HUES64 (cell line): ENCODE results near the gene RPS15.

Source experiments
- H3K27ac ChIP-seq: 2 replicates; pipeline ENCODE4 v1.7.0; 2013; ENCODE audit warnings: low read depth, low read length, inconsistent platforms
- H3K27me3 ChIP-seq: 2 replicates; pipeline ENCODE4 v1.6.1; 2013; ENCODE audit warnings: mild to moderate bottlenecking, low read length; ENCODE audit not compliant: insufficient read depth
- H3K36me3 ChIP-seq: 2 replicates; pipeline ENCODE4 v1.6.1; 2013; ENCODE audit warnings: mild to moderate bottlenecking, low read length; ENCODE audit not compliant: insufficient read depth
- H3K4me1 ChIP-seq: 2 replicates; pipeline ENCODE4 v1.6.1; 2013; ENCODE audit warnings: mild to moderate bottlenecking, low read length, moderate library complexity; ENCODE audit not compliant: insufficient read depth
- H3K4me3 ChIP-seq: 2 replicates; pipeline ENCODE4 v1.5.1; 2013; ENCODE audit warnings: mild to moderate bottlenecking, low read length, moderate library complexity
- H3K9ac ChIP-seq: 2 replicates; pipeline ENCODE4 v1.6.1; 2013; ENCODE audit warnings: mild to moderate bottlenecking, low read depth, low read length
- H3K9me3 ChIP-seq: 2 replicates; pipeline ENCODE4 v1.6.1; 2013; ENCODE audit warnings: low read depth, low read length; ENCODE audit not compliant: insufficient read depth
- WGBS: fragments of 150-250, 120-280 bp; methylation state at CpG from one replicate; pipeline ENCODE4 v1.1.7; 2013; ENCODE audit warnings: missing lambda C conversion rate; 5-methylcytosine and 5-hydroxymethylcytosine counted together

The RPS15 gene

DNA sequence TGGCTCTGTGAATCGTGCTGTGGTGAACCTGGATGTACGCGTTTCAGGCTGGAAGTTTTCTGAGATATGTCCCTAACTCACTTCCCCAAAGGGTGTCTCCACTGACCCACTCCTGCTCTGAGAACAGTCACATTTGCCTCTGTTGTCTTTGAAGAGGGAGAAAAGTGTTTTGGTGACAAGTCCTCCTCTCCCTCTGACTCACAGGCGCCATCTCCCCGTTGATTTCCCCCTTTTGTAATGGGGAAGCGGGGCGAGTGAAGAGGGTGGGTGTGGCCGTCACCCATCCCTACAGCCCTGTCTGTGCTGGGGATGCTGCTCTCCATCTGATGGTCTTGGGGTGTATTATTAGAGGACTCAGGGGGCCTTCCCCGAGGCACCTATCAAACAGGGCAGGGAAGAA lies 21.3 kb downstream of the RPS15 start:
- H3K4me1 ChIP-seq, result no peaks in the 10 kb centered on the region
- H3K9me3 ChIP-seq, result no peaks in the 10 kb centered on the region
- peaks cover 39% of the 10 kb centered on the region for H3K27me3 ChIP-seq
- no peak overlapping the region for H3K27ac ChIP-seq
- H3K36me3 ChIP-seq, result no peaks in the 10 kb centered on the region
- H3K4me3 ChIP-seq, result no peak overlapping the region
- no peak overlapping the region for H3K9ac ChIP-seq
- 72% methylated on average over 7 of the region's 9 CpGs for WGBS

DNA sequence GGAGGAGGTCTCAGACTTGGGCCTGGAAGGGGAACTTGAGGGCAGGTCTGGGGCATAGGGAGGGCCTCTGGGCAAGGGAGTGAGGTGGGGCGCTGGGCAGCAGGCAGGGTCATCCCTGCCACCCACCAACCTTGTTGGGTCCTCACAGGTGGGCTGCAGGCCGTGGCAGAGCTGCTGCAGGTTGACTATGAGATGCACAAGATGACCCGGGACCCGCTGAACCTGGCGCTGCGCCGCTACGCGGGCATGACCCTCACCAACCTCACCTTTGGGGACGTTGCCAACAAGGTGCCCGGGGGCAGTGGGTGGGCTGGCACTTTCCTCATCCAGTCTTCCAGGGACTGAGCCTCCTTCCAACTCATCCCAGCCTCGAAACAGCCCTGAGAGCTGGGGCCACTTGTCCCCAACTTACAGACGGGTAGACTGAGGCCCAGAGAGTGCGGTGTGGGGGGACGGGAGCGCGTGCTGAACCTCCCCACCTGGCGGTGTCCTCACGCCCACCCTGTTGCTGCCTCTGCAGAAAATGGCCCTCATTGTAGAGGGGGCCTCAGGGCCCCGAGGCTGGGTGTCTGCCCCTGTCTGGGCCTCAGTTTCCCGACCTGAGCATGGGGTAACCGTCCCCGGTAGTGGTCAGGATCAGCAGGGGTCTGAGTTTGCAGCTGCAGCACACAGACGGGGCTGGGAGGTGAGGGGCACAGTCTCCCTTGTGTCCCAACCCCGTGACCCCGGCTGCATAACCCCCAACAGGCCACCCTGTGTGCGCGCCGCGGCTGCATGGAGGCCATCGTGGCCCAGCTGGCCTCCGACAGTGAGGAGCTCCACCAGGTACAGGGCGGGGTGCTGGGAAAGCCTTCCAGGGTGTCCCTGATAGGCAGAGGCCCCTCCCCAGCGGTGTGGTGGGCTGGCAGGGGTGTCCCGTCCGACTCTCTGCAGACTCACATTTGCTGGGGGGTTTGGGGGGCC lies 22.1 kb downstream of the RPS15 start:
- H3K4me3 ChIP-seq, result no peak overlapping the region
- H3K9me3 ChIP-seq, result no peaks in the 10 kb centered on the region
- 93% methylated on average over 36 of the region's 36 CpGs for WGBS
- peaks cover 48% of the 10 kb centered on the region for H3K27me3 ChIP-seq
- no peak overlapping the region for H3K27ac ChIP-seq
- no peaks in the 10 kb centered on the region for H3K36me3 ChIP-seq
- no peak overlapping the region for H3K9ac ChIP-seq
- no peaks in the 10 kb centered on the region for H3K4me1 ChIP-seq

DNA sequence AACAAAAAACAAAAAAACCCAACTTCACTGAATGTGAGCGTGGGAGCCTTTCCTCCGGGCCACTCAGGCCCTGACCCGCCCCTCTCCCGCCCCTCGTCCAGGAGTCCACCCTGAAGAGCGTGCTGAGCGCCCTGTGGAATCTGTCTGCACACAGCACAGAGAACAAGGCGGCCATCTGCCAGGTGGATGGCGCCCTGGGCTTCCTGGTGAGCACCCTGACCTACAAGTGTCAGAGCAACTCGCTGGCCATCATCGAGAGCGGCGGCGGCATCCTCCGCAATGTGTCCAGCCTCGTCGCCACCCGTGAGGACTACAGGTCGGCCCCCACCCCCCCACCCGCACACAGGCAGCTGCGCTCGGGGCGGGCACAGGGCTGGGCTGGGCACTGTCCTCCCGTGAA lies 23.7 kb downstream of the RPS15 start:
- H3K4me1 ChIP-seq, result no peaks in the 10 kb centered on the region
- H3K27me3 ChIP-seq, result peaks cover 54% of the 10 kb centered on the region
- 89% methylated on average over 24 of the region's 24 CpGs for WGBS
- H3K36me3 ChIP-seq, result no peaks in the 10 kb centered on the region
- H3K4me3 ChIP-seq, result no peak overlapping the region
- H3K9ac ChIP-seq, result no peak overlapping the region
- H3K27ac ChIP-seq, result no peak overlapping the region
- H3K9me3 ChIP-seq, result no peaks in the 10 kb centered on the region

DNA sequence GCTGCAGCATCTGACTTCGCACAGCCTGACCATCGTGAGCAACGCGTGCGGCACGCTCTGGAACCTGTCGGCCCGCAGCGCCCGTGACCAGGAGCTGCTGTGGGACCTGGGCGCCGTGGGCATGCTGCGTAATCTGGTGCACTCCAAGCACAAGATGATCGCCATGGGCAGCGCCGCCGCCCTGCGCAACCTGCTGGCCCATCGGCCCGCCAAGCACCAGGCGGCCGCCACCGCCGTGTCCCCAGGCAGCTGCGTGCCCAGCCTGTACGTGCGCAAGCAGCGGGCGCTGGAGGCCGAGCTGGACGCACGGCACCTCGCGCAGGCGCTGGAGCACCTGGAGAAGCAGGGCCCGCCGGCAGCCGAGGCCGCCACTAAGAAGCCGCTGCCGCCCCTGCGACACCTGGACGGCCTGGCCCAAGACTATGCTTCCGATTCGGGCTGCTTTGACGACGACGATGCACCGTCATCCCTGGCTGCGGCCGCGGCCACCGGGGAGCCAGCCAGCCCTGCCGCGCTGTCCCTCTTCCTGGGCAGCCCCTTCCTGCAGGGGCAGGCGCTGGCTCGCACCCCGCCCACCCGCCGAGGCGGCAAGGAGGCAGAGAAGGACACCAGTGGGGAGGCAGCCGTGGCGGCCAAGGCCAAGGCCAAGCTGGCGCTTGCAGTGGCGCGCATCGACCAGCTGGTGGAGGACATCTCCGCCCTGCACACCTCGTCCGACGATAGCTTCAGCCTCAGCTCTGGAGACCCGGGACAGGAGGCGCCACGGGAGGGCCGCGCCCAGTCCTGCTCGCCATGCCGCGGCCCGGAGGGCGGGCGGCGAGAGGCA lies 27.2 kb downstream of the RPS15 start:
- no peaks in the 10 kb centered on the region for H3K4me1 ChIP-seq
- H3K27me3 ChIP-seq, result peaks cover 70% of the 10 kb centered on the region
- H3K9me3 ChIP-seq, result no peaks in the 10 kb centered on the region
- H3K4me3 ChIP-seq, result no peak overlapping the region
- WGBS, result 22% methylated on average over 83 of the region's 83 CpGs
- H3K27ac ChIP-seq, result no peak overlapping the region
- H3K9ac ChIP-seq, result no peak overlapping the region
- H3K36me3 ChIP-seq, result no peaks in the 10 kb centered on the region

DNA sequence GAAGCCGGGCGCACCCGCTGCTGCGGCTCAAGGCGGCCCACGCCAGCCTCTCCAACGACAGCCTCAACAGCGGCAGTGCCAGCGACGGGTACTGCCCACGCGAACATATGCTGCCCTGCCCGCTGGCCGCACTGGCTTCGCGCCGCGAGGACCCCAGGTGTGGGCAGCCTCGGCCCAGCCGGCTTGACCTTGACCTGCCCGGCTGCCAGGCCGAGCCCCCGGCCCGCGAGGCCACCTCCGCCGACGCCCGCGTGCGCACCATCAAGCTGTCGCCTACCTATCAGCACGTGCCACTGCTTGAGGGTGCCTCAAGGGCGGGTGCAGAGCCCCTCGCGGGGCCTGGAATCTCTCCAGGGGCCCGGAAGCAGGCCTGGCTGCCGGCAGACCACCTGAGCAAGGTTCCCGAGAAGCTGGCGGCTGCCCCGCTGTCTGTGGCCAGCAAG lies 27.8 kb downstream of the RPS15 start:
- 26% methylated on average over 41 of the region's 41 CpGs for WGBS
- Histone ChIP-seq H3K4me1 (0 out of 2 replicates have a peak, but pooled peaks cover under 1% of the 10 kb centered on the region), H3K27me3 (peaks cover 76% of the 10 kb centered on the region), H3K36me3 (no peaks in the 10 kb centered on the region), H3K9me3 (no peaks in the 10 kb centered on the region), H3K9ac (no peak overlapping the region), H3K4me3 (no peak overlapping the region), H3K27ac (no peak overlapping the region)

DNA sequence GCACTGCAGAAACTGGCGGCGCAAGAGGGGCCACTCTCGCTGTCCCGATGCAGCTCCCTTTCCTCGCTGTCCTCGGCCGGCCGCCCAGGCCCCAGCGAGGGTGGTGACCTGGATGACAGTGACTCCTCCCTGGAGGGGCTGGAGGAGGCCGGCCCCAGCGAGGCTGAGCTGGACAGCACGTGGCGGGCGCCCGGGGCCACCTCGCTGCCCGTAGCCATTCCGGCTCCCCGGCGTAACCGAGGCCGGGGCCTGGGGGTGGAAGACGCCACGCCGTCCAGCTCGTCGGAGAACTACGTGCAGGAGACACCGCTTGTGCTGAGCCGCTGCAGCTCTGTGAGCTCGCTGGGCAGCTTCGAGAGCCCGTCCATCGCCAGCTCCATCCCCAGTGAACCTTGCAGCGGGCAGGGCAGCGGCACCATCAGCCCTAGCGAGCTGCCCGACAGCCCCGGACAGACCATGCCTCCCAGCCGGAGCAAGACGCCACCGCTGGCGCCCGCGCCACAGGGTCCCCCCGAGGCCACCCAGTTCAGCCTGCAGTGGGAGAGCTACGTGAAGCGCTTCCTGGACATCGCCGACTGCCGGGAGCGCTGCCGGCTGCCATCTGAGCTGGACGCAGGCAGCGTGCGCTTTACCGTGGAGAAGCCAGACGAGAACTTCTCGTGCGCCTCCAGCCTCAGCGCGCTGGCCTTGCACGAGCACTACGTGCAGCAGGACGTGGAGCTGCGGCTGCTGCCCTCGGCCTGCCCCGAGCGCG lies 28.4 kb downstream of the RPS15 start:
- H3K27me3 ChIP-seq, result peaks cover 82% of the 10 kb centered on the region

DNA sequence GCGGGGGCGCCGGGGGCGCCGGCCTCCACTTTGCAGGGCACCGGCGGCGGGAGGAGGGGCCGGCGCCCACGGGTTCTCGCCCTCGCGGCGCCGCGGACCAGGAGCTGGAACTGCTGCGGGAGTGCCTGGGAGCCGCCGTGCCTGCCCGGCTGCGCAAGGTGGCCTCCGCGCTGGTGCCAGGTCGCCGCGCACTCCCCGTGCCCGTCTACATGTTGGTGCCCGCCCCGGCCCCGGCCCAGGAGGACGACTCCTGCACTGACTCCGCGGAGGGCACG lies 29.0 kb downstream of the RPS15 start:
- Histone ChIP-seq H3K9me3 (no peaks in the 10 kb centered on the region), H3K27me3 (peaks cover 87% of the 10 kb centered on the region), H3K4me1 (0 out of 2 replicates have a peak, but pooled peaks cover 3% of the 10 kb centered on the region), H3K36me3 (no peaks in the 10 kb centered on the region), H3K9ac (no peak overlapping the region), H3K4me3 (peak overlapping the region; percentile 21; the same call in 1 of the 2 replicates), H3K27ac (no peak overlapping the region)
- WGBS, result 4% methylated on average over 36 of the region's 36 CpGs

More for the DNA sequence above, 28.4 kb downstream of the RPS15 start:
- no peaks in the 10 kb centered on the region for H3K9me3 ChIP-seq
- 0 out of 2 replicates have a peak, but pooled peaks cover 3% of the 10 kb centered on the region for H3K4me1 ChIP-seq
- H3K4me3 ChIP-seq, result peak overlapping the region; percentile 1; the same call in 1 of the 2 replicates
- H3K9ac ChIP-seq, result no peak overlapping the region
- no peak overlapping the region for H3K27ac ChIP-seq
- WGBS, result 10% methylated on average over 70 of the region's 70 CpGs
- H3K36me3 ChIP-seq, result no peaks in the 10 kb centered on the region

DNA sequence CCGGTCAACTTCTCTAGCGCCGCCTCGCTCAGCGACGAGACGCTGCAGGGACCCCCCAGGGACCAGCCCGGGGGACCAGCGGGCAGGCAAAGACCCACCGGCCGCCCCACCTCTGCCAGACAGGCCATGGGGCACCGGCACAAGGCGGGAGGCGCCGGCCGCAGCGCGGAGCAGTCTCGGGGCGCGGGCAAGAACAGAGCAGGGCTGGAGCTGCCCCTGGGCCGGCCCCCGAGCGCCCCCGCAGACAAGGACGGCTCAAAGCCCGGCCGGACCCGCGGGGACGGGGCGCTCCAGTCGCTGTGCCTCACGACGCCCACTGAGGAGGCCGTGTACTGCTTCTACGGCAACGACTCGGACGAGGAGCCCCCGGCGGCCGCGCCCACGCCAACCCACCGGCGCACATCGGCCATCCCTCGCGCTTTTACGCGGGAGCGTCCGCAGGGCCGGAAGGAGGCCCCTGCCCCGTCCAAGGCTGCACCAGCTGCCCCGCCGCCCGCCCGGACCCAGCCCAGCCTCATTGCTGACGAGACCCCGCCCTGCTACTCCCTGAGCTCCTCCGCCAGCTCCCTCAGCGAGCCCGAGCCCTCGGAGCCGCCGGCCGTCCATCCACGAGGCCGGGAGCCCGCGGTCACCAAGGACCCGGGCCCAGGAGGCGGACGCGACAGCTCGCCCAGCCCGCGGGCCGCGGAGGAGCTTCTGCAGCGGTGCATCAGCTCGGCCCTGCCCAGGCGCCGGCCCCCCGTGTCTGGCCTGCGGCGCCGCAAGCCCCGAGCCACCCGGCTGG lies 29.5 kb downstream of the RPS15 start:
- H3K27me3 ChIP-seq, result peaks cover 92% of the 10 kb centered on the region
- H3K4me3 ChIP-seq, result peak overlapping the region; percentile 21; the same call in 1 of the 2 replicates
- no peak overlapping the region for H3K9ac ChIP-seq
- H3K27ac ChIP-seq, result no peak overlapping the region
- H3K36me3 ChIP-seq, result no peaks in the 10 kb centered on the region
- 5% methylated on average over 92 of the region's 92 CpGs for WGBS
- H3K9me3 ChIP-seq, result no peaks in the 10 kb centered on the region
- H3K4me1 ChIP-seq, result 0 out of 2 replicates have a peak, but pooled peaks cover 3% of the 10 kb centered on the region

DNA sequence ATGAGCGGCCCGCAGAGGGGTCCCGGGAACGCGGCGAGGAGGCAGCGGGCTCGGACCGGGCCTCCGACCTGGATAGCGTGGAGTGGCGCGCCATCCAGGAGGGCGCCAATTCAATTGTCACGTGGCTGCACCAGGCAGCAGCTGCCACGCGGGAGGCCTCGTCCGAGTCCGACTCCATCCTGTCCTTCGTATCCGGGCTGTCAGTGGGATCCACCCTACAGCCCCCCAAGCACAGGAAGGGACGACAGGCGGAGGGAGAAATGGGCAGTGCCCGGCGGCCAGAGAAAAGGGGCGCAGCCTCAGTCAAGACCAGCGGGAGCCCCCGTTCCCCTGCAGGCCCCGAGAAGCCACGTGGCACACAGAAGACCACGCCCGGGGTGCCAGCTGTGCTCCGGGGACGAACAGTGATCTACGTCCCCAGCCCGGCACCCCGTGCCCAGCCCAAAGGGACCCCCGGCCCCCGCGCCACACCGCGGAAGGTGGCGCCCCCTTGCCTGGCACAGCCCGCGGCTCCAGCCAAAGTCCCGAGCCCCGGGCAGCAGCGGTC lies 30.2 kb downstream of the RPS15 start:
- H3K27ac ChIP-seq, result no peak overlapping the region
- H3K9me3 ChIP-seq, result no peaks in the 10 kb centered on the region
- H3K27me3 ChIP-seq, result peaks cover 99% of the 10 kb centered on the region
- 0 out of 2 replicates have a peak, but pooled peaks cover 3% of the 10 kb centered on the region for H3K4me1 ChIP-seq
- 0 out of 2 replicates have a peak overlapping the region, but pooled peaks have one; percentile 21 for H3K4me3 ChIP-seq
- WGBS, result 21% methylated on average over 49 of the region's 49 CpGs
- H3K9ac ChIP-seq, result no peak overlapping the region
- no peaks in the 10 kb centered on the region for H3K36me3 ChIP-seq

DNA sequence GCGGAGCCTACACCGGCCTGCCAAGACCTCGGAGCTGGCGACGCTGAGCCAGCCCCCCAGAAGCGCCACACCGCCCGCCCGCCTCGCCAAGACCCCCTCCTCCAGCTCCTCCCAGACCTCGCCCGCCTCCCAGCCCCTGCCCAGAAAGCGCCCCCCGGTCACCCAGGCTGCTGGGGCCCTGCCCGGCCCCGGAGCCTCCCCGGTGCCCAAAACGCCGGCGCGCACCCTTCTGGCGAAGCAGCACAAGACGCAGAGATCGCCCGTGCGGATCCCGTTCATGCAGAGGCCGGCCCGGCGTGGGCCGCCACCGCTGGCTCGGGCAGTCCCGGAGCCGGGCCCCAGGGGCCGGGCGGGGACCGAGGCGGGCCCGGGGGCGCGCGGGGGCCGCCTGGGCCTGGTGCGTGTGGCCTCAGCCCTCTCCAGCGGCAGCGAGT lies 30.6 kb downstream of the RPS15 start:
- WGBS, result 3% methylated on average over 47 of the region's 47 CpGs
- Histone ChIP-seq H3K4me3 (0 out of 2 replicates have a peak overlapping the region, but pooled peaks have one; percentile 10), H3K9ac (no peak overlapping the region), H3K27me3 (peaks cover 95% of the 10 kb centered on the region), H3K27ac (no peak overlapping the region), H3K9me3 (no peaks in the 10 kb centered on the region), H3K4me1 (0 out of 2 replicates have a peak, but pooled peaks cover 3% of the 10 kb centered on the region), H3K36me3 (no peaks in the 10 kb centered on the region)
